Measurements from ENCODE around the gene FILIP1.

- TF ChIP-seq CTCF (IDR thresholded peaks at IDR 0.05) (no peak), EP300 (IDR thresholded peaks at IDR 0.05; ENCODE audit: borderline replicate concordance in 1 of 2, low read depth in 1 of 2, low read length in 1 of 2) (no peak), REST (IDR thresholded peaks at IDR 0.05; ENCODE audit: low read depth, low read length) (no peak), JUND (IDR thresholded peaks at IDR 0.05) (no peak), POLR2AphosphoS5 (IDR thresholded peaks at IDR 0.05; ENCODE audit: low read depth, low read length) (no peak), TAF1 (IDR thresholded peaks at IDR 0.05; ENCODE audit: borderline replicate concordance, low read depth, low read length) (no peak)
Measured at GRCh38 chr6:75479712-75480111, 13.9 kb downstream of the FILIP1 start.
